ENCODE data around the gene GPR176. TPM values are rescaled to one million over a fixed set of nuclear protein-coding genes. Genes with fewer than 3 reads are reported as not detected.
A peak's percentile ranks its signal among the peaks of the same experiment; 100 is the strongest.

GPR176 gene
- total RNA-seq, 1 donor from 2014 or later, result 35.4 TPM

- Mint-ChIP-seq H3K4me3 (ENCODE audit: unreplicated experiment) (no peak overlapping the region), H3K36me3 (ENCODE audit: low read depth, unreplicated experiment) (peaks cover 2% of the 10 kb centered on the region), H3K9me3 (ENCODE audit: unreplicated experiment) (peaks cover 1% of the 10 kb centered on the region), H3K27ac (ENCODE audit: unreplicated experiment) (no peak overlapping the region), H3K4me1 (ENCODE audit: low read depth, unreplicated experiment) (peaks cover 29% of the 10 kb centered on the region), H3K27me3 (ENCODE audit: low read depth, unreplicated experiment) (no peaks in the 10 kb centered on the region)
- Histone ChIP-seq H3K4me3 (ENCODE audit: insufficient read depth, low read depth, low read length) (no peak overlapping the region), H3K9me3 (ENCODE audit: insufficient read depth, low read depth, low read length) (no peaks in the 10 kb centered on the region), H3K36me3 (ENCODE audit: insufficient read depth, low read length) (no peaks in the 10 kb centered on the region), H3K79me2 (ENCODE audit: insufficient read depth, low read length) (peaks cover 81% of the 10 kb centered on the region), H3K9ac (ENCODE audit: low read length) (no peak overlapping the region), H4K20me1 (ENCODE audit: insufficient read depth, low read length) (peaks cover 30% of the 10 kb centered on the region), H3K4me2 (ENCODE audit: low read length) (no peak overlapping the region), H3K4me1 (ENCODE audit: insufficient read depth, low read length) (peaks cover 19% of the 10 kb centered on the region), H3K27ac (ENCODE audit: low read depth, low read length) (no peak overlapping the region), H2AFZ (ENCODE audit: low read depth, low read length) (no peak overlapping the region), H3K27me3 (ENCODE audit: insufficient read depth, low read length) (no peaks in the 10 kb centered on the region)
- no peak for DNase-seq (ENCODE audit: low read depth)
- no peak for FAIRE-seq
- TF ChIP-seq EZH2 (IDR thresholded peaks at IDR 0.05; ENCODE audit: insufficient read depth, low read length), result no peak
- no peak for TF ChIP-seq CTCF (IDR thresholded peaks at IDR 0.05; ENCODE audit: insufficient read depth, low read depth, low read length)
These were observed 32.9 kb downstream of the GPR176 start for GRCh38 chr15:39887211-39887610.

- Histone ChIP-seq H3K4me1 (ENCODE audit: insufficient read depth, low read length) (peaks cover 19% of the 10 kb centered on the region), H2AFZ (ENCODE audit: low read depth, low read length) (no peak overlapping the region), H4K20me1 (ENCODE audit: insufficient read depth, low read length) (peaks cover 30% of the 10 kb centered on the region), H3K27ac (ENCODE audit: low read depth, low read length) (peak overlapping the region; percentile 22), H3K4me3 (ENCODE audit: insufficient read depth, low read depth, low read length) (no peak overlapping the region), H3K36me3 (ENCODE audit: insufficient read depth, low read length) (no peaks in the 10 kb centered on the region), H3K9me3 (ENCODE audit: insufficient read depth, low read depth, low read length) (no peaks in the 10 kb centered on the region), H3K79me2 (ENCODE audit: insufficient read depth, low read length) (peaks cover 83% of the 10 kb centered on the region), H3K27me3 (ENCODE audit: insufficient read depth, low read length) (no peaks in the 10 kb centered on the region), H3K4me2 (ENCODE audit: low read length) (no peak overlapping the region), H3K9ac (ENCODE audit: low read length) (no peak overlapping the region)
- Mint-ChIP-seq H3K27me3 (ENCODE audit: low read depth, unreplicated experiment) (no peaks in the 10 kb centered on the region), H3K36me3 (ENCODE audit: low read depth, unreplicated experiment) (peaks cover 2% of the 10 kb centered on the region), H3K9me3 (ENCODE audit: unreplicated experiment) (no peaks in the 10 kb centered on the region), H3K4me1 (ENCODE audit: low read depth, unreplicated experiment) (peaks cover 29% of the 10 kb centered on the region), H3K27ac (ENCODE audit: unreplicated experiment) (no peak overlapping the region), H3K4me3 (ENCODE audit: unreplicated experiment) (no peak overlapping the region)
- DNase-seq (ENCODE audit: low read depth), result no peak
- FAIRE-seq, result no peak
- TF ChIP-seq CTCF (IDR thresholded peaks at IDR 0.05; ENCODE audit: insufficient read depth, low read depth, low read length) (no peak), EZH2 (IDR thresholded peaks at IDR 0.05; ENCODE audit: insufficient read depth, low read length) (no peak)
These were observed 33.6 kb downstream of the GPR176 start for GRCh38 chr15:39886418-39886817.

- no peaks in the 10 kb centered on the region for H3K27me3 Mint-ChIP-seq (ENCODE audit: low read depth, unreplicated experiment)
- H4K20me1 ChIP-seq (ENCODE audit: insufficient read depth, low read length), result peaks cover 35% of the 10 kb centered on the region
These were observed 34.8 kb downstream of the GPR176 start for GRCh38 chr15:39885099-39885777.

More at GRCh38 chr15:39885099-39885777, 34.8 kb downstream of the GPR176 start:
- H3K27me3 ChIP-seq (ENCODE audit: insufficient read depth, low read length), result no peaks in the 10 kb centered on the region
- no peak for FAIRE-seq
- H3K79me2 ChIP-seq (ENCODE audit: insufficient read depth, low read length), result peaks cover 83% of the 10 kb centered on the region
- H3K36me3 Mint-ChIP-seq (ENCODE audit: low read depth, unreplicated experiment), result peaks cover 2% of the 10 kb centered on the region
- H3K4me1 Mint-ChIP-seq (ENCODE audit: low read depth, unreplicated experiment), result peaks cover 29% of the 10 kb centered on the region
- H3K36me3 ChIP-seq (ENCODE audit: insufficient read depth, low read length), result no peaks in the 10 kb centered on the region
- H3K4me2 ChIP-seq (ENCODE audit: low read length), result no peak overlapping the region
- H3K9me3 ChIP-seq (ENCODE audit: insufficient read depth, low read depth, low read length), result no peaks in the 10 kb centered on the region
- no peak overlapping the region for H3K27ac Mint-ChIP-seq (ENCODE audit: unreplicated experiment)
- no peak overlapping the region for H3K4me3 ChIP-seq (ENCODE audit: insufficient read depth, low read depth, low read length)
- no peak for DNase-seq (ENCODE audit: low read depth)
- TF ChIP-seq EZH2 (IDR thresholded peaks at IDR 0.05; ENCODE audit: insufficient read depth, low read length) (no peak), CTCF (IDR thresholded peaks at IDR 0.05; ENCODE audit: insufficient read depth, low read depth, low read length) (no peak)
- H3K4me1 ChIP-seq (ENCODE audit: insufficient read depth, low read length), result peaks cover 19% of the 10 kb centered on the region
- no peak overlapping the region for H3K4me3 Mint-ChIP-seq (ENCODE audit: unreplicated experiment)
- H3K9ac ChIP-seq (ENCODE audit: low read length), result no peak overlapping the region
- H3K9me3 Mint-ChIP-seq (ENCODE audit: unreplicated experiment), result no peaks in the 10 kb centered on the region
- H3K27ac ChIP-seq (ENCODE audit: low read depth, low read length), result no peak overlapping the region
- no peak overlapping the region for H2AFZ ChIP-seq (ENCODE audit: low read depth, low read length)

Data from astrocyte (in vitro differentiated cells and primary cell).